Activated T-cell treated with anti-CD3 and anti-CD28 coated beads, Interleukin-2, amount 50 U/mL, for 24 hours (primary cell): ENCODE data around the gene SLC25A53.
"Not testable (repeated sequence)": the region's sequence is repeated elsewhere in the genome, so short reads cannot be mapped to it uniquely, and the experiment has no call there.

ENCODE experiments used
- DNase-seq: peaks from one replicate; pipeline ENCODE4 v3.0.0-alpha.2; 2020
- H3K27ac Mint-ChIP-seq: 2 replicates; pipeline ENCODE4 v1.8.0; 2020; ENCODE audit warnings: mild to moderate bottlenecking, mixed read lengths
- H3K27me3 Mint-ChIP-seq: 2 replicates; pipeline ENCODE4 v1.8.0; 2020; ENCODE audit warnings: mixed read lengths
- H3K36me3 Mint-ChIP-seq: 2 replicates; pipeline ENCODE4 v1.8.0; 2020; ENCODE audit warnings: low read depth, mixed read lengths
- H3K4me1 Mint-ChIP-seq: 2 replicates; pipeline ENCODE4 v1.8.0; 2020; ENCODE audit warnings: low read depth, mixed read lengths
- H3K4me3 Mint-ChIP-seq: 2 replicates; pipeline ENCODE4 v1.8.0; 2020; ENCODE audit warnings: mild to moderate bottlenecking, moderate library complexity, mixed read lengths
- H3K9me3 Mint-ChIP-seq: 2 replicates; pipeline ENCODE4 v1.8.0; 2020; ENCODE audit warnings: mixed read lengths

The SLC25A53 gene

DNA sequence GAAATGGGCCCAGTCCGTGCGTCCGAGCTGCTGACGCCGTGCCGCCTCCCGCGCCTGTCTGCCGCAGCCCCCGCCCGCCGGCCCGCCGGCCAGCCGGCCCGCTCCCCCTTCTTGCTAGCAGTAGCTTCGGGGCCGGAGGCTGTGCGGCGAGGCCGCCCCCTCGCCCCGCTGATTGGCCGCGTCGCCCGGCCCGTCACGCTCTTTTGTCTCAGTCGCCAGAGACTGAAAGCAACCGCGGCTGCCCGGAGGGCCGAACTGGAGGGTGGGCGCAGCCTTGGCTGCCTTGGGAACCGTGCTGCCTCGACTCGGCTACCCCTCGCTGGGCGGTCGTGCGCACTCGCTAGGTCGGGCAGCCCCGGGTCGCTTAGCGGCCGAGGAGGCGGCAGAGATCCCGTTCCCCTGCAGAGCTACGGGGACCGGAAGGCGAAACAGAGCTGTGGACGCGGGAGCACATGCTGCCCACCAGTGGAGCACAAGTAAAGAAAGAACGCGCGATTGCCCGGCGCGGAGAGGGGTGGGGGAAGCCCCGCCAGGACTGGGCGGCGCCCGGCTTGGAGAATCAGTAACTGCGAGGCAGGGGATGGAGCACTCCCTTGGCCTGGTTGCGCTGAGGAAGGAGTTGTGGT lies 44.4 kb downstream of the SLC25A53 start, which contains the start of gene ZCCHC18:
ZCCHC18 (plus strand) TSS at position 198 of the 626 bp plus-strand sequence. CDS start 1,589 bp downstream, outside the sequence.
- Mint-ChIP-seq H3K4me1 (peaks cover 28% of the 10 kb centered on the region), H3K4me3 (peak within 1 kb of the TSS; percentile 80)

DNA sequence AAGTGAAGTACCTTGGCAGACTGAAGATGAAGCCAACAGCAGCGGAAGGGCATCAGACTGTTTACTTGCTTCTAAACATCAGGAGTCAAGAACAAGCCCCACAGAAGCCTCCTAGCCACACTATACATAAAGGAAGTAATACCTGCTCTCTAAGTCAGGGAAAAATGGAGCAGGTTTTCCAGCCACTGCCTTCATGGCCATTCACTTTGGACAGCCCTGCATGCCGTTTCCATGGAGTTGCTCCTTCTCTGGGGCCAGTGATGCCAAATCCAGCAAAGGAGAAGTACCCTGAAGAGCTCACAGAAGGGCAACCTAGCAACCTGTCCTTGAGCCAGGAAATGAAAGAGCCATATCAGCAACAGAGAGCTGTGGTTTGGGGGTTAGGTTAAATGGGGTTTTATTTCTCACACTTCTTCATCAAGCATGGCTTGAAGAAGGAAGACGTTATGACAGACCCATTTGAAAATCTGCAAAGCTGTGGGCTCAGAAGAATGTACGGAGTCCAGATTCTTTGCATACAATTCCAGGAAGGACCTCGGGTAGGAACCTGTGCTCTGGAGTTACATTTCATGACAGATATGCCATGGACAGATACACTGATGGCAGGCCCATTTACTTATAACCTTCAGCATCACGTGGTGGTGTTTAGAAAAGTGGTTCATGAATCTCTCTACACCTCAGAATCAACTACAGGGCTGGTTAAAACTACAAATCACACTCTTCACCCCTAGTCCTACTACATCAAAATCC lies 46.1 kb downstream of the SLC25A53 start:
- peak overlapping the region; percentile 31 for H3K4me3 Mint-ChIP-seq
- peaks cover 25% of the 10 kb centered on the region for H3K4me1 Mint-ChIP-seq
- H3K9me3 Mint-ChIP-seq, H3K36me3 Mint-ChIP-seq, DNase-seq, H3K27ac Mint-ChIP-seq: not testable (repeated sequence)
- H3K27me3 Mint-ChIP-seq: peaks cover 52% of the 10 kb centered on the region

More for the DNA sequence above, 44.4 kb downstream of the SLC25A53 start, which contains the start of gene ZCCHC18:
- DNase-seq: peak; percentile 64
- Mint-ChIP-seq H3K27me3 (peaks cover 52% of the 10 kb centered on the region), H3K9me3 (no peaks in the 10 kb centered on the region), H3K27ac (peak within 1 kb of the TSS; percentile 80), H3K36me3 (no peaks in the 10 kb centered on the region)

DNA sequence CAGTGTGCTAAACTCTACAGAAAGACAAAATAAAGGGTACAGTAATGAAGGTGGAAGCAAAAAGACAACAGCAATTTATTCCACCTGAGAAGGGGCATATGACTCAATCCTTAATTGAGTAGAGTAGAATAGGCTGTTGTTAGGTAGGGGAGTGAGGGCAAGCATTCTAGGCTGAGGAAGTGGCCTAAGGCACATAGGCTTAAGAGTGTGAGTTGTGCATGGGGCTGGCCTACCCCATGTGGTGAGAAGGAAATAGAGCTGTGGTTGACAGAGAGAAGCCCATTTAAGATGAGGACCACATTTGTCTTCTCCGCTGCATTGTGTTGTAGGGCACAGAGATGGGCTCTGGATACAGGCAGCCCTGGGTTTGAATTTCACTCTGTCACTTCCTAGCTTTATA lies 47.9 kb downstream of the SLC25A53 start:
- Mint-ChIP-seq H3K27ac (no peak overlapping the region), H3K4me3 (no peak overlapping the region), H3K9me3 (no peaks in the 10 kb centered on the region), H3K27me3 (peaks cover 45% of the 10 kb centered on the region), H3K36me3 (no peaks in the 10 kb centered on the region), H3K4me1 (peaks cover 25% of the 10 kb centered on the region)
- DNase-seq: no peak

DNA sequence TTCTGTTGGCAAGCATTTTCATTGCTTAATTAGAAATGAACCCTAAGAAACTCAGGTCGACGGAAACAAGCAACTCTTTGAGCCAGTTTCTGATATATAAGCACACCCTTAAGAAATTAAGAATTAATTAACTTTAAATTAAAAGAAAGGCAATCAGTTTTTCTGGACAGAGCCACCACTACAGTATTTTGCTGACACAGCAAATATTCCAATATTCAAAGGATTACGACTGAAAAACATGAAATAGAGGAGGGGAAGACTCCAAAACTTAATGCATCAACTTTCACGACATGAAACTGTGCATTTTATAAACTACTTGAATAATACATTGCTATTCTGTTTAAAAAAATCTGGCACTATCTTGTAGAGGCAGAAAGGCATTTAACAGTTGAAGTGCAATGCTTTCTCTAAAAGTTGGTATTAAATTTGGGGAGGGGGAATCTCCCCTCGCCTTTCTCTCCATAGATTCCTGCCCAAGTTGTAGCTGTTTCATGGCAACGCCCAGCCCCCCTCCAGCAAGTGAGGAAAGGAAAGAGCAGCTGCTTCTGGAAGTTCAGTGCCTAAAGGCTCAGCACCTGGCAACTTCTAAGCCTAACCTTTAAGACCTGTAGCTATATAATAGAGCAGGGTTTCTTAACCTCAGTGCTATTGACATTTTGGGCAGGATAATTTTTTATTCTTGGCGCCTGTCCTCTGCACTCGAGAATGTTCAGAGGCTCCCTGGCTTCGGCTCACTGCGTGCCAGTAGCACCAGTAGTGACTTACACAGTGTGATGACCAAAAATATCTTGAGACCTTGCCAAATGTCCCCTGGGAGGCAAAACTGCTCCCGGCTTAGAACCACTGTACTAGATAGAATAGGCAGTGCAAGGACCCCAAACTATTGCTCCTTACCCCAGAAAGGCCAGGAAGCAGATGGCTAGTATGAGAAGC lies 51.2 kb downstream of the SLC25A53 start:
- Mint-ChIP-seq H3K4me3 (no peak overlapping the region), H3K36me3 (no peaks in the 10 kb centered on the region), H3K9me3 (no peaks in the 10 kb centered on the region), H3K27me3 (peaks cover 36% of the 10 kb centered on the region), H3K27ac (no peak overlapping the region), H3K4me1 (peaks cover 7% of the 10 kb centered on the region)
- DNase-seq: no peak

DNA sequence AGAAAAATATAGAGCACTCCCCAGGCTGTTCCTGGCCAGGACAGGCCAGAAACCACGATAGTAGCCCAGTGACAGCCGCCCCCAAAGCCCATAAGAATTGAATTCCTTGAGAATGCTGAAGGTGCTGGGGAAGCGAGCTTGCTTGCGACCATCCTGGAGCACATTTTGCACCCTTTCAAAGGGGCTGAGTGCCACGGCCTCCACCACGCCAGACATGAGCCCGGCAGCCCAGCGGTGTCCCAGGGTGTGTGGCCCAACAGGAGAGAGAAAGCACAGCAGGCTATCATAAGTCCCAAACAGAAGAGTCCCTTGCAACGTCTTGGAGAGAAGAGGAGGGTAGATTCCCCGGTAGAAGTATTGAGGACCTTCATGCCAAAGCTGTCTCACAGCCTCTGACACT lies 52.1 kb downstream of the SLC25A53 start:
- DNase-seq: no peak
- H3K27ac Mint-ChIP-seq: no peak overlapping the region
- no peaks in the 10 kb centered on the region for H3K9me3 Mint-ChIP-seq
- peaks cover 37% of the 10 kb centered on the region for H3K27me3 Mint-ChIP-seq
- H3K4me3 Mint-ChIP-seq: no peak overlapping the region
- H3K36me3 Mint-ChIP-seq: no peaks in the 10 kb centered on the region
- peaks cover 3% of the 10 kb centered on the region for H3K4me1 Mint-ChIP-seq

DNA sequence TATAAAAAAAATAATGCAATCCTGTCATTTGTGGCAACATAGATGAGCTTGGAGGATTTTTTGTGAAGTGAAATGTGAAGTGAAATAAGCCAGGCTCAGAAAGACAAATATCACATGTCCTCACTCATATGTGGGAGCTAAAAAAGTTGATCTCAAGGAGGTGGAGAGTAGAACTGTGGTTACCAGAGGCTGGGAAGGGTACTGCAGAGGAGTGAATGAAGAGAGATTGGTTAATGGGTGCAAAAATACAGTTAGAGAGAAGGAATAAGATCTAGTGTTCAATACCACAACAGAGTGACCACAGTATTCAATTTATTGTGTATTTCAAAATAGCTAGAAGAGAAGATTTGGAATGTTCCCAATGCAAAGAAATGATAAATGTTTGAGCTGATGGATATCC lies 57.9 kb downstream of the SLC25A53 start:
- Mint-ChIP-seq H3K27ac (no peak overlapping the region), H3K36me3 (no peaks in the 10 kb centered on the region), H3K9me3 (no peaks in the 10 kb centered on the region), H3K4me3 (no peak overlapping the region), H3K27me3 (peaks cover 43% of the 10 kb centered on the region), H3K4me1 (peaks cover 2% of the 10 kb centered on the region)
- DNase-seq: no peak

DNA sequence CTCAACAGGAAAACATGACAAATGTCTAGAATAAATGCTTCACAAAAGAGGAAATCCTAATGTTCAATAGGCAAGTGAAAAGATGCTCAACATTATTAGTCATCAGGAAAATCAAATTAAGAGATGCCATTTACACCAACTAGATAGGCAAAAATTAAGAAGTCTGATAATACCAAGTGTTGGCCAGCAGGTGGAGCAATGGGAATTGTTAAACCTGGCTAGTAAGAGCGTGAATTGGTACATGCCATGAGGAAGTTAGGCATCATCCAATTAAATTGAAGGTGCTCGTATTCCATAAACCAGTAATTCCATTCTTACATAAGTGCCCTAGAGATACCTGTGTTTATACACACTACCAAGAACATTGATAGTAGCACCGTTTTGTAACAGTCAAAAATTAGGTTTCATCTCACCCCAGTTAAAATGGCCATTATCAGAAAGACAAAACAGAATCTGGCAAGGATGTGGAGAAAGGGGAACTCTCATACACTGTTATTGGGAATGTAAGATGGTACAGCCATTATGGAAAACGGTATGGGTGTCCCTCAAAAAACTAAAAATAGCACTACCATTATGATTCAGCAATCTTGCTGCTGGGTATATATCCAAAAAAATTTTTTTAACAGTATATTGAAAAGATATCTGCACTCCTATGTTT lies 58.5 kb downstream of the SLC25A53 start:
- no peak overlapping the region for H3K27ac Mint-ChIP-seq
- H3K9me3 Mint-ChIP-seq: no peaks in the 10 kb centered on the region
- H3K4me3 Mint-ChIP-seq: no peak overlapping the region
- H3K4me1 Mint-ChIP-seq: peaks cover 2% of the 10 kb centered on the region
- DNase-seq: no peak
- peaks cover 45% of the 10 kb centered on the region for H3K27me3 Mint-ChIP-seq
- no peaks in the 10 kb centered on the region for H3K36me3 Mint-ChIP-seq

DNA sequence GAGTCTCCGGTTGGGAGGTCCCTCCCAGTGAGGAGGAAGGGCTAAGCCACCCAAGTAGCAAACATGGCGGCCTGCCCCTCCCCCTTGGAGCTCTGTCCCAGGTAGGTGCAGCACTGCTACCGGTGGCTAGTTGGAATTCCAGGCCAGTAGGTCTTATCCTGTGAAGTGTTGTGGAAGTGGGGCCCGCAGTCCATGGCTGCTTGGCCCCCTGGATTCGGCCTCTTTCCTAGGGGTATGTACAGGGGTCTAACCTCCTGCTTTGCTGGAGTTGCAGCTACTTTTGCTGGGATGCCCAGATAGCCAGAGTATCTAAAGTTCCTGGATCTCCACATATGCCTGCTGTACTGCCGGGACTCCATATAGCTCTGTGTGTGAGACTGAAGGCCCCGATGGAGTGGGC lies 70.9 kb downstream of the SLC25A53 start:
- Mint-ChIP-seq H3K27me3 (peaks cover 9% of the 10 kb centered on the region), H3K4me1 (no peaks in the 10 kb centered on the region), H3K27ac (no peak overlapping the region), H3K9me3 (no peaks in the 10 kb centered on the region), H3K4me3 (no peak overlapping the region), H3K36me3 (no peaks in the 10 kb centered on the region)
- no peak for DNase-seq

DNA sequence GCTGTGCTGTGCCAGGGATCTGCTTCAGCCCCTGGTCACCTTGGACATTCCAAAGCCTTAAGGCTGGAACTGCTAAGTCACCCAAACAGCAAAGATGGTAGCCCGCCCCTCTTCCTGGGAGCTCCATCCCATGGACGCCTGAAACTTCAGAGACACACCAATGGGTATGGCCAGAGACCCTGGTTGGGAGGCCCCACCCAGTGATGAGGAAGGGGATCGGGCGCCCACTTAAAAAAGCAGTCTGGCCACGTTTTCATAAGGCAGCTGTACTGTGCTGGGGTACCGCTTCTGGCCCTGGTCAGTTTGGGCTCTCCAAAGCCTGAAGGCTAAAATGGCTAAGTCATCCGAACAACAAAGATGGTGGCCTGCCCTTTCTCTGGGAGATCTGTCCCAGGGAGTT lies 71.3 kb downstream of the SLC25A53 start:
- Mint-ChIP-seq H3K27ac (no peak overlapping the region), H3K4me1 (no peaks in the 10 kb centered on the region), H3K9me3 (no peaks in the 10 kb centered on the region), H3K27me3 (peaks cover 9% of the 10 kb centered on the region), H3K36me3 (no peaks in the 10 kb centered on the region), H3K4me3 (no peak overlapping the region)
- no peak for DNase-seq

DNA sequence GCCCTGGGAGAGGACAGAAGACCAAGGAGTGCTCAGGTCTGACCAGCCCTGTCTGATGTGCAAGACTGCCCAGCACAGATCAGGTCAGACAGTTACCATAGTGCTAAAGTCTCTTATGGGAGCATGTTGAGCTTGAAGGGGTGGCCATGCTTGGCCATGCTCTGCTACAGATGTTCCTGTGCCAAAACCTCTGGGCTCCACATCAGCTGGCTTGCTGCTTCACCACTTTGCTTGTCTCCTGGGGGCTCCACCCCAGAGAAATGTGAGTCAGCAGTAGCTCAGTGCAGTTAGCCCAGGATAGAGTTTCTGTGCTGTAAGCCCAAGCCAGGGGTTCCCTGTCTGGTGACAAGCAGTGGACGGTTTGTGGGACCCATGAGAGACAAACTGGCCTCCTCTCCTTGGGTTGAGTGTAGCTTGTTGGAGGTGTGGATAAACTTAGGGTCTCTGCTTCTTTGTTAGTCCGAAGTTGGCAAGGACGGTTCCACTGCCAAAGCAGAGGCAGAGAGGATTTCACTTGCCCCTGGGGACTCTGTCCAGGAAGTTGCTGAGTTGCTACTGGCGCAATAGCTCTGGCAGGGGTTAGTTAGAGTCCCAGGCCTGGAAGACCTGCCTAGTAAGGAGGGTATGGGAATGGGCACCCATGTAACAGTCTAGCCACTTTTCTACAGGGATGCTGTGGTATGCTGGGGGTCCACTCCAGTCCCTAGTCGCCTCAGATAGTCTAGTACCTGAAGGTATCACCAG lies 72.1 kb downstream of the SLC25A53 start:
- no peak for DNase-seq
- no peaks in the 10 kb centered on the region for H3K4me1 Mint-ChIP-seq
- no peak overlapping the region for H3K27ac Mint-ChIP-seq
- H3K27me3 Mint-ChIP-seq: peaks cover 9% of the 10 kb centered on the region
- H3K9me3 Mint-ChIP-seq: no peaks in the 10 kb centered on the region
- no peaks in the 10 kb centered on the region for H3K36me3 Mint-ChIP-seq
- H3K4me3 Mint-ChIP-seq: no peak overlapping the region

DNA sequence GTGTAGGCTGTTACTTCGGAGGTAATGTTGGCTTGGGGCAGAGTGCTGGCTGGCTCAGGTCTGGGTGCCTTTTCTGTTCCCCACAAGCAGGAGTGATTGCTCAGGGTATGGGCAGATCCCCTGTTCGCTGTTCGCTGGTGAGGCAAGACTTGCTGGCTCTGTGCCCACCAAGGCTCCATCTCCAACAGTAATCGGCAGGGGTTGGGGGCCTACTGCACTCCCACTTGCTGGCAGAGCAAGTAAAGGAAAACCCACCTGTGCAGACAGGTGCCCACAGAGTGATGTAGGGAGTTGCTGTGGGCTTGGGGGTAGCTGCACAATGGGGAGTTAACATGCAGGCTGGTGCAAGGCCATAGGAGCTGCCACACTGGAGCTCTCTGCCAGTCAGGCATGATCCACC lies 72.7 kb downstream of the SLC25A53 start:
- H3K27me3 Mint-ChIP-seq: peaks cover 9% of the 10 kb centered on the region
- no peaks in the 10 kb centered on the region for H3K36me3 Mint-ChIP-seq
- no peak for DNase-seq
- no peaks in the 10 kb centered on the region for H3K9me3 Mint-ChIP-seq
- no peaks in the 10 kb centered on the region for H3K4me1 Mint-ChIP-seq
- H3K4me3 Mint-ChIP-seq: no peak overlapping the region
- H3K27ac Mint-ChIP-seq: no peak overlapping the region

DNA sequence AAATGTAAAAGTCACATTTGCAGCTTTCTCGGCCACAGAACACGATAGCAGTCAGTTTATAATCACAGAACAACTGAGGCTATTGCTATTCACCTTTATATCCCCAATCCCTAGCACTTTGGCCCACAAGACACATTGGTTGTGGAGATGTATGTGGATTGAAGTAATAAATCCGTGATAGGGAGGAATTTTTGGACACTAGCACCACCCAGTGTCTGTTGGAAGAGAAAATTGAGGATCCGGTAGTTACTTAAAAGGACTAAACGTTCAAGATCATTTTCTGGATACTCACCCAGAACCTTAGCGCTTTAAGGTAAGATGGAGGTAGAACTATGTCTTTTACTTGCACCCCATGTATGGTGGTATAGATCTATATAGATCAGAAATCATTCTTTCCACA lies 79.0 kb downstream of the SLC25A53 start:
- H3K36me3 Mint-ChIP-seq, H3K27ac Mint-ChIP-seq, H3K4me3 Mint-ChIP-seq, H3K27me3 Mint-ChIP-seq, H3K9me3 Mint-ChIP-seq, H3K4me1 Mint-ChIP-seq, DNase-seq: not testable (repeated sequence)

DNA sequence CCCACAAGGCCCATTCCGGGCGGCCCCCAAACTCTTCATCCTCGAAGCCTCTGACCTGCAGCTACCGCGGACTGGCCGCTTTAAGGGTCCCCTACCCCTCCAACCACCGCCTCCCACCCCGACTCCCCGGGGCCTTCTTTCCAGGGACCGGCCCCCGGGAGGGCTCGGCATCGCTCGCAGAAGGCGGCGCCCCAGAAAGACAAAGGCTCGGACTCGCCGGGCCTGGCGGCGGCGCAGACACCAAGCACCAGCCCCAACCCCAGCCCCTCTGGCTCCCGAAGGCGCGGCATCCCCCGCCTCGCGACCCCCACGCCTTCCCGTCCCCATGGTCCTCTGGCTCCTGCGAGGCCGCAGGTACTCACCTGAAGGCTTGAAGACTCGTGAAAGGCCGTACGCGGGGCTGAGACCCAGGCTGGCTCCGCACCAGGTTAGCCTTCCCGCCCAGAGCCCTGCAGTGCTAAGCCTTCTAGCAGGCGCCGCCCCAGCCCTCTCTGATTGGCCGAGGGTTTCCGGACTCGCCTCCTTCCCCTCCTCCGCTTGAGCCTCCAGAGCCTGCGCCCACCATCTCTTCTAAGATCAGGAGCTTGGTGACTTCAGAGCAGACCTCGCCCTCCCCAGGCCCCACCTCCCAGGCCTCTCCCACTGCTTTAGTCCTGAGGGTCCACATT lies 80.9 kb downstream of the SLC25A53 start, which contains the start of gene TMSB15C:
TMSB15C (minus strand) TSS at position 459 of the 668 bp plus-strand sequence.
- H3K36me3 Mint-ChIP-seq, H3K27me3 Mint-ChIP-seq, H3K4me1 Mint-ChIP-seq, H3K4me3 Mint-ChIP-seq, DNase-seq, H3K9me3 Mint-ChIP-seq, H3K27ac Mint-ChIP-seq: not testable (repeated sequence)
